Neural progenitor cell (in vitro differentiated cells): Measurements from ENCODE around the gene BCAS3. TPM values are rescaled to one million over a fixed set of nuclear protein-coding genes. Genes with fewer than 3 reads are reported as not detected.

Experiments used
- DNase-seq: peaks from one replicate; pipeline ENCODE4 v3.0.0-alpha.2; 2016; ENCODE audit warnings: low spot score
- H2AFZ ChIP-seq: fragments of 200-600 bp; sonication (generic); replicated peaks from 2 replicates; pipeline ENCODE4 v1.6.1; 2016; ENCODE audit warnings: antibody characterized with exemption
- H3F3A ChIP-seq: fragments of 200-600 bp; sonication (generic); 2 replicates; pipeline ENCODE4 v1.6.1; 2016; ENCODE audit warnings: antibody characterized with exemption, low read depth
- H3K27ac ChIP-seq: fragments of 200-600 bp; sonication (generic); 2 replicates; pipeline ENCODE4 v1.5.1; 2016; ENCODE audit warnings: mild to moderate bottlenecking
- H3K27me3 ChIP-seq: fragments of 200-600 bp; sonication (generic); 2 replicates; pipeline ENCODE4 v1.6.1; 2016; ENCODE audit warnings: mild to moderate bottlenecking, moderate library complexity
- H3K36me3 ChIP-seq: fragments of 200-600 bp; sonication (generic); 2 replicates; pipeline ENCODE4 v1.5.1; 2016
- H3K4me1 ChIP-seq: fragments of 200-600 bp; sonication (generic); 2 replicates; pipeline ENCODE4 v1.6.1; 2016; ENCODE audit warnings: mixed run types
- H3K4me2 ChIP-seq: fragments of 200-600 bp; sonication (generic); 2 replicates; pipeline ENCODE4 v1.6.1; 2016
- H3K4me3 ChIP-seq: fragments of 200-600 bp; sonication (generic); 2 replicates; pipeline ENCODE4 v1.5.1; 2016
- H3K79me2 ChIP-seq: fragments of 200-600 bp; sonication (generic); 2 replicates; pipeline ENCODE4 v1.6.1; 2016; ENCODE audit warnings: low read depth
- H3K9ac ChIP-seq: fragments of 200-600 bp; sonication (generic); 2 replicates; pipeline ENCODE4 v1.6.1; 2016
- H3K9me3 ChIP-seq: fragments of 200-600 bp; sonication (generic); 2 replicates; pipeline ENCODE4 v1.5.1; 2016; ENCODE audit warnings: low read depth
- H4K20me1 ChIP-seq: fragments of 200-600 bp; sonication (generic); 2 replicates; pipeline ENCODE4 v1.6.1; 2016; ENCODE audit warnings: low read depth
- H3K27ac Mint-ChIP-seq: 3 replicates; pipeline ENCODE4 v1.8.0; 2021; ENCODE audit warnings: mixed read lengths
- H3K27me3 Mint-ChIP-seq: 2 replicates; pipeline ENCODE4 v1.8.0; 2022; ENCODE audit warnings: low read depth, mild to moderate bottlenecking, inconsistent platforms, moderate library complexity, mixed read lengths; ENCODE audit not compliant: insufficient read depth
- H3K36me3 Mint-ChIP-seq: 3 replicates; pipeline ENCODE4 v1.8.0; 2021; ENCODE audit warnings: mixed read lengths
- H3K4me1 Mint-ChIP-seq: 3 replicates; pipeline ENCODE4 v1.8.0; 2021; ENCODE audit warnings: mixed read lengths
- H3K4me3 Mint-ChIP-seq: 3 replicates; pipeline ENCODE4 v1.8.0; 2021; ENCODE audit warnings: mild to moderate bottlenecking, moderate library complexity, mixed read lengths
- H3K9me3 Mint-ChIP-seq: 3 replicates; pipeline ENCODE4 v1.8.0; 2020; ENCODE audit warnings: mixed read lengths
- CTCF ChIP-seq: fragments of 200-600 bp; sonication (generic); IDR thresholded peaks from 2 replicates; pipeline ENCODE4 v1.5.1; 2017; ENCODE audit warnings: antibody characterized with exemption, mild to moderate bottlenecking
- EZH2 ChIP-seq: fragments of 200-600 bp; sonication (generic); IDR thresholded peaks from 2 replicates; pipeline ENCODE4 v1.6.1; 2017; ENCODE audit warnings: antibody characterized with exemption, mild to moderate bottlenecking, moderate library complexity
- EZH2phosphoT487 ChIP-seq: fragments of 200-600 bp; sonication (generic); IDR thresholded peaks from 2 replicates; pipeline ENCODE4 v1.6.1; 2017; ENCODE audit warnings: antibody characterized with exemption
- total RNA-seq: library from RNA; depleted of rRNA; stranded (reverse); fragments of >200 nt; gene quantifications from 2 replicates; pipeline ENCODE4 v1.2.3, GENCODE V29; 2015; ENCODE audit warnings: low replicate concordance

BCAS3 gene
- total RNA-seq, 1 donor from 2014 or later = 60.9 TPM

DNA sequence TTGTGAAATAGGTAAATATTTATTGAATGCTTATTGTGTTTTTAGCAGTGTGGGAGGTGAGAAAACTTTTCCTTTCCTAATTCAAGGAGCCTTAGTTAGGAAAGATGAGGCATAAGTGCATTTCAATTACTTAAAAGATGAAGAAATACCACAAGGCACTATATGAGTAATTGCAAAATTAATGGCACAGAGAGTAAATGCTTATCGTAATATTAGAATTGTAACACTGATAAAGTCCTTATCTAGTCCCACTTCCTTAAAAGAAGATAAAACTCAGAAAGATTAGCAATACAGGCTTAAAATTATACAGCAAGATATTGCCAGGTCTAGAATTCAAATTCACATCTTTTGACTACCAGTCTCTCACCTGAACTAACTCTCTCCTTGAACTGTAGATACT lies 489.4 kb downstream of the BCAS3 start:
- no peak for TF ChIP-seq EZH2
- no peak for TF ChIP-seq EZH2phosphoT487
- no peak for TF ChIP-seq CTCF

GRCh38 chr17:61168506-61168905 lies 490.9 kb downstream of the BCAS3 start:
- Mint-ChIP-seq H3K9me3 (peaks cover 4% of the 10 kb centered on the region), H3K27ac (no peak overlapping the region), H3K27me3 (no peaks in the 10 kb centered on the region), H3K36me3 (peaks cover 1% of the 10 kb centered on the region), H3K4me1 (no peaks in the 10 kb centered on the region), H3K4me3 (no peak overlapping the region)
- Histone ChIP-seq H3K36me3 (no peaks in the 10 kb centered on the region), H4K20me1 (no peaks in the 10 kb centered on the region), H3K9ac (no peak overlapping the region), H3K27ac (no peak overlapping the region), H3K4me1 (no peaks in the 10 kb centered on the region), H3F3A (no peaks in the 10 kb centered on the region), H3K27me3 (no peaks in the 10 kb centered on the region), H3K4me3 (no peak overlapping the region), H2AFZ (no peak overlapping the region), H3K79me2 (no peaks in the 10 kb centered on the region), H3K9me3 (no peaks in the 10 kb centered on the region), H3K4me2 (no peak overlapping the region)
- no peak for TF ChIP-seq CTCF
- no peak for TF ChIP-seq EZH2
- no peak for TF ChIP-seq EZH2phosphoT487
- DNase-seq = no peak

More for the DNA sequence above, 489.4 kb downstream of the BCAS3 start:
- Histone ChIP-seq H3K36me3 (no peaks in the 10 kb centered on the region), H3K9ac (no peak overlapping the region), H2AFZ (no peak overlapping the region), H4K20me1 (no peaks in the 10 kb centered on the region), H3K4me2 (no peak overlapping the region), H3K4me3 (no peak overlapping the region), H3F3A (no peaks in the 10 kb centered on the region), H3K4me1 (no peaks in the 10 kb centered on the region), H3K27ac (no peak overlapping the region), H3K9me3 (no peaks in the 10 kb centered on the region), H3K27me3 (no peaks in the 10 kb centered on the region), H3K79me2 (no peaks in the 10 kb centered on the region)
- Mint-ChIP-seq H3K4me3 (no peak overlapping the region), H3K9me3 (peaks cover 4% of the 10 kb centered on the region), H3K27me3 (no peaks in the 10 kb centered on the region), H3K27ac (no peak overlapping the region), H3K36me3 (peaks cover 1% of the 10 kb centered on the region), H3K4me1 (peaks cover 3% of the 10 kb centered on the region)
- no peak for DNase-seq

DNA sequence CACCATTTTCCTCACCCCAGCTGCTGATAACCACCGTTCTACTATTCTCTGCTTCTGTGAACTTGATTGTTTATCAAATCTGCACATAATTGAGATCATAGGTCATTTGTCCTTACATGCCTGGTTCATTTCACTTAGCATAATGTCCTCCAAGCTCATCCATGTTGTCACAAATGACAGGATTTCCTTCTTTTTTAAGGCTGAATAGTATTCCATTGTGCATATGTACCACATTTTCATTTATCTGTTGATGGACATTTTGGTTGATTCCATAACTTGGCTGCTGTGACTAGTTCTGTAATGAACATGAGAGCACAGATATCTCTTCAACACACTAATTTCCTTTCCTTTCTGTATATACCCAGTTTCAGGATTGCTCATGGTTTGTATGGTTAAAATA lies 496.7 kb downstream of the BCAS3 start:
- Histone ChIP-seq H3K27ac (no peak overlapping the region), H4K20me1 (no peaks in the 10 kb centered on the region), H3K4me1 (peaks cover 16% of the 10 kb centered on the region), H3F3A (peaks cover 8% of the 10 kb centered on the region), H3K4me3 (no peak overlapping the region), H2AFZ (no peak overlapping the region), H3K79me2 (no peaks in the 10 kb centered on the region), H3K4me2 (no peak overlapping the region), H3K9ac (no peak overlapping the region), H3K27me3 (no peaks in the 10 kb centered on the region), H3K36me3 (no peaks in the 10 kb centered on the region), H3K9me3 (no peaks in the 10 kb centered on the region)
- H3K4me3 Mint-ChIP-seq = no peak overlapping the region
- no peak for TF ChIP-seq CTCF
- TF ChIP-seq EZH2 = no peak
- no peak for TF ChIP-seq EZH2phosphoT487
- H3K9me3 Mint-ChIP-seq = no peaks in the 10 kb centered on the region
- no peak for DNase-seq
- H3K4me1 Mint-ChIP-seq = peaks cover 8% of the 10 kb centered on the region
- no peak overlapping the region for H3K27ac Mint-ChIP-seq
- no peaks in the 10 kb centered on the region for H3K36me3 Mint-ChIP-seq
- H3K27me3 Mint-ChIP-seq = no peaks in the 10 kb centered on the region
